ENCODE results near the gene MYL9.

MYL9 gene

DNA sequence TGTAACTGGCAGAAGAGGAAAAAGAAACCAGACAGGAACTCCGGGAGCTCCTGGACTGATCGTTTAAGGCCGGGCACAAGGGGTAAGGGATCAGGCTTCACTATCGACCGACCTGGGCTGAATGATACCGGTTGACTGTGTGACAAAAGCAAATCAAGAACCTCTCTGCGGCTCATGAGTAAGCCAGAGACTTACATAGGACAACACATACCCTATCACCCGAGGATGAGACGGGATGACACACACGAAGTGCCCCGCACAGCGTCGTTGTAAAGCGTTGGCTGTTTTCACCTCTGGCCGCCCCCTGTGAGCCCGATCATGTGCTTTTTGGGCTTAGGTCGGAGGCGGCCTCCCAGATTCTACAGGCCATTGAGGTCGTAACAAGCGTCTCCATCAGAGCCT is 31.4 kb downstream of the MYL9 start:
- no peak for TF ChIP-seq CTCF (conservative IDR thresholded peaks at IDR 0.05)
- peak overlapping the region; percentile 75; the same call in 1 of the 2 replicates for H3K27ac ChIP-seq

DNA sequence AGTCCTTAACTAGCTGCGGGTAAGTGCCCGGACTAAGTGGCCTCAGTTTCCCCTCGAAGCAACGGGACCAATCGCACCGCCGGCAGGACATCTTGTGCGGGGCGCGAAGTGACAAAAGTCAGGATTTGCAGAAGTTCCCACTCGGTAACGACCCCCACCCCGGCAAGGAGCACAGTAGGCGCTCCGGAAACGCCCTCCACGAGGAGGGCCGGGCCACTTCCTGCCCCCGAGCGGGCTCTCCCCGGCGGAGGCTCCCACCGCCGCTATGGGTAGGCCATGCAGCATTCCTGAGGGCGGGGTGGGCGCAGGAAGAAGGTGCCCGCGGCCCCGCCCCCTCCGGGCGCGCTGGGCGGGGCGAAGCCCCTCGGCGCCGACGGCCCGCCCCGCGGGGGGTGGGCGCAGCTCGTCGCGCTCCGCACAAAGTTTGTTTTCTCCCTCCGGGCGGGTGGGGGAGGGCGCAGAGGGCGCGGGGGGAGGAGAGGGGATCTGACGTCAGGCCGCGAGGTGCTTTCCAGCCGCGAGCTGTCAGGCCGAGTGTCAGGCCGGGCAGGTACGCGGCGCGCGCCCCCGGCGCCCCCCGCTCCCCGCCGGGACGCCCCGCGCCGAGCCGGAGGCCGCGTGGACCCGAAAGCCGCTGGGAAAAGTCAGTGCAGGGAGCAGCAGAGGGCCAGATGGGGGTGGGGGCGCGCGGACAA is 31.9 kb downstream of the MYL9 start, which contains the start of gene TGIF2:
Gene TGIF2 (plus strand): TSS at position 495 of the 695 bp plus-strand sequence. CDS start 5,178 bp downstream, outside the sequence.
- peak within 1 kb of the TSS; percentile 75 for H3K27ac ChIP-seq
- TF ChIP-seq CTCF (conservative IDR thresholded peaks at IDR 0.05), result no peak

DNA sequence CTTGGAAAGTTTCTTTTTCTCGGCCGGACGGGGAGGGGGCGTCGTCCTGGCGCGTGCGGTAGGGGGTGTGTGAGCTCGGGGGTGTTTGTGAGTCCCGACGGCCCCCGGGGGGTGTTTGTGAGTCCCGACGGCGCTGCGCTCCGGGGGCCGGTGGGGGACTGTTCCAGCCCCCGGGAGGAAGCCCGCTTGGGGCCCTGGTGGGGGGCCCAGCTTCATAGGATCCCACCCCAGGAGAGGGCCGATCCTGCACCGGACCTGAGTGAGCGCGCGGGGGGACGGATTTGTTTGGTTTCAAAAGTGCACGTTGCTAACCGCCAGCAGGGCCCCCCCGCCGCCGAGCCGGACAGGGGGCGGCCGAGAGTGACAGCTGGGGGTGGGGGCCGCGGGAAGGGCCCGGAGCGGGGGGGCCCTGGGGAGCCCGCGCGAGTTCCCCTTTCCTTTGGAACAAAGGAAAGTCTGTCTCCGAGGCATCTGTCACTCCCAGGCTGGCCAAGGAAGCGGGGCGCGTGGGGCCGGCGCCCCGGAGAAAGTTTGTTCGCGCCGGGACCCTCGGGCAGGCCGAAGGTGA is 32.6 kb downstream of the MYL9 start:
- peak overlapping the region; percentile 75 for H3K27ac ChIP-seq
- no peak for TF ChIP-seq CTCF (conservative IDR thresholded peaks at IDR 0.05)

DNA sequence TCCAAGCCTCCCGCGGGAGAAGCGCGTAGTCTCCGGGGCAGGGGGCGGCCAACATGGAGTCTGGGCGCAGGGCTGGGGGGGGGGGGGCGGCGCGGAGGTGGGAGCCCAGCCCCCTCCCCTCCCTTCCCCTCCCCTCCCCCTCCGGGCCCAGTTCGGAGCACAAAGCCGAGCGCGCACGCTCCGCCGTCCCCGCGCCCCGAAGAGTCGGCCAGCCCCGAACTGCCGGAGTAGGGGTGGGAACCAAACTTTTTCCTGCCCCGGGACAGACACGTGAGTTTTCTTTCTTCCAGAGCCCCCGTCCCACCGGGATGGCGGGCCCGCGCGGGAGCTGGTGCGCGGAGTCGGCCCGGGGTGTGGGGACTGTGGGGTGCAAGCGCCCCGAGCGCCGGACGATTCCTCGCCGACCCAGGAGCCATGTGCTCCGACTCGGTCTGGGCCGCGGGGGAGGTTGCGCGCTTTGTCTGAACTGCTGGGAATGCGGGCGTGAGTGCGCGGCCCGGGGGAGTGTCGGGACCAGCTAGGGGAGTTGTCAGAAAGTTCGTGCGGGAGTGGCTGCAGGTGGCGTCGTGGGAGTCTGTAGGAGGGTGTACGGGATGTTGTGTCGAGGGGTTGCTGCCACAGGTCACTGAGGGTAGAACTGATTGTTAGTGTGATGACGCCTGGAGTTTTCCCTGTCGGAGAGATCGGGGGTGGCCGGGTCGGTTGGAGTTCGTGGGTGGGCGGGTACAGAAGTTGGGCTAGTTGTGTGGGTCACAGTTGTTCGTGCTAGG is 33.2 kb downstream of the MYL9 start:
- peak overlapping the region; percentile 75 for H3K27ac ChIP-seq
- no peak for TF ChIP-seq CTCF (conservative IDR thresholded peaks at IDR 0.05)

DNA sequence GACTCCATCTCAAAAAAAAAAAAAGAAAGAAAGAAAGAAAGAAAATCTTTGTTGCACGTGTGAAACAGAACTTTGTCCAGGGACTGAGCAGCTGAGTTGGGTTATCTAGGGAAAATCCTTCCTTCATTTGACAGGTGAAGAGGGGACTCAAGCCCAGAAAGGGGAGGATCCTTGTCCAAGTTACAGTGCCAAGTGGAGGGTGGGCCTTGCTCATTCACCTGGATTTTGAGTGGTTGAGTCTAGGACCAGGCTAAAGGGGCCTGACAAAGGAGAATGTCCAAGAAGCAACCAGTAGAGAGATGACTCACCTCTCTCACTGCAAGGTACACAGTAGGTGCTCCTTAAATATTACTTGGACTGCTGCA is 34.7 kb downstream of the MYL9 start:
- no peak for TF ChIP-seq CTCF (conservative IDR thresholded peaks at IDR 0.05)
- peak overlapping the region; percentile 75 for H3K27ac ChIP-seq

DNA sequence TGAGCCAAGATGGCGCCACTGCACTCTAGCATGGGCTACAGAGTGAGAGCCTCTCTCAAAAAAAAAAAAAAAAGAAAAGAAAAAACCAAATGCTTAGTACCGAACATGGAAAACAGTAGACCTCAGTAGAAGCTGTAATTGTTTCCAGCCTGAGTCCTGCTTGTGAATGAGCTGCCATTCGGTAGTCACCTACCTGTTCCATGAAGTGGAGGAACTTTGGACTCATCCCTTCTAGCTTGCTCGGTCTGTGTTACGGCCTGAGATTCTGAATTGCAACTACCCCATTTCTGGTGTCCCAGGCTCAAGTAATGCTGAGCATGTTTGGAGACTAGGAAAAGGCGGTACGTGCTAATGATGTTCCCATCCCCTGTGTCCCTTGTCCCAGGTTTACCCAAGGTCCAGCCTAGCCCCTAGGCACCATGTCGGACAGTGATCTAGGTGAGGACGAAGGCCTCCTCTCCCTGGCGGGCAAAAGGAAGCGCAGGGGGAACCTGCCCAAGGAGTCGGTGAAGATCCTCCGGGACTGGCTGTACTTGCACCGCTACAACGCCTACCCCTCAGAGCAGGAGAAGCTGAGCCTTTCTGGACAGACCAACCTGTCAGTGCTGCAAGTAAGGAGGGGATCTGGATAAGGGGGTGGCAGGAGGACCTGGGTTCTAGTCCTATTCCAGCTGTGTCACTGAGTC is 37.2 kb downstream of the MYL9 start:
- no peak for TF ChIP-seq CTCF (conservative IDR thresholded peaks at IDR 0.05)
- H3K27ac ChIP-seq, result no peak overlapping the region
